Suppressor macrophage treated with lipopolysaccharide for 4 hours (primary cell): ENCODE data around the gene BRD3.

Source experiments
- DNase-seq: peaks from one replicate; pipeline ENCODE4 v3.0.0-alpha.2; 2020

BRD3 gene

GRCh38 chr9:134066526-134066912, 1.3 kb downstream of the BRD3 start:
- DNase-seq, result peak; percentile 24

- peak; percentile 93 for DNase-seq
These were observed 2.0 kb downstream of the BRD3 start for GRCh38 chr9:134065612-134066419.

- DNase-seq, result no peak
These were observed 3.1 kb downstream of the BRD3 start for GRCh38 chr9:134064711-134065110.

GRCh38 chr9:134063571-134064450, 4.0 kb downstream of the BRD3 start:
- no peak for DNase-seq

GRCh38 chr9:134063088-134063570, 4.7 kb downstream of the BRD3 start:
- DNase-seq, result no peak

- no peak for DNase-seq
These were observed 5.3 kb downstream of the BRD3 start for GRCh38 chr9:134062461-134063087.

GRCh38 chr9:134061688-134062371, 6.0 kb downstream of the BRD3 start:
- DNase-seq, result no peak

- DNase-seq, result no peak
These were observed 6.7 kb downstream of the BRD3 start for GRCh38 chr9:134061019-134061687.

- DNase-seq, result no peak
These were observed 7.3 kb downstream of the BRD3 start for GRCh38 chr9:134060546-134060945.

GRCh38 chr9:134059661-134060395, 8.0 kb downstream of the BRD3 start:
- peak; percentile 95 for DNase-seq

- no peak for DNase-seq
These were observed 8.6 kb downstream of the BRD3 start for GRCh38 chr9:134059188-134059641.

- DNase-seq, result peak; percentile 16
These were observed 9.1 kb downstream of the BRD3 start for GRCh38 chr9:134058716-134059115.

- no peak for DNase-seq
These were observed 9.8 kb downstream of the BRD3 start for GRCh38 chr9:134057751-134058701.

GRCh38 chr9:134057307-134057657, 10.5 kb downstream of the BRD3 start:
- no peak for DNase-seq

GRCh38 chr9:134056483-134057306, 11.1 kb downstream of the BRD3 start:
- no peak for DNase-seq

GRCh38 chr9:134055981-134056461, 11.8 kb downstream of the BRD3 start:
- DNase-seq, result peak; percentile 5

GRCh38 chr9:134054891-134055811, 12.7 kb downstream of the BRD3 start:
- no peak for DNase-seq
